ENCODE results near the gene CACNA1C. TPM values are rescaled to one million over a fixed set of nuclear protein-coding genes. Genes with fewer than 3 reads are reported as not detected.

Gene CACNA1C
- total and polyA plus RNA-seq, 10 of the 15 experiments (the other 5 are each of a cell fraction or from before 2014, with no cell fraction given) = under 0.01 to 0.15 (median 0.09) TPM; not detected in 5

DNA sequence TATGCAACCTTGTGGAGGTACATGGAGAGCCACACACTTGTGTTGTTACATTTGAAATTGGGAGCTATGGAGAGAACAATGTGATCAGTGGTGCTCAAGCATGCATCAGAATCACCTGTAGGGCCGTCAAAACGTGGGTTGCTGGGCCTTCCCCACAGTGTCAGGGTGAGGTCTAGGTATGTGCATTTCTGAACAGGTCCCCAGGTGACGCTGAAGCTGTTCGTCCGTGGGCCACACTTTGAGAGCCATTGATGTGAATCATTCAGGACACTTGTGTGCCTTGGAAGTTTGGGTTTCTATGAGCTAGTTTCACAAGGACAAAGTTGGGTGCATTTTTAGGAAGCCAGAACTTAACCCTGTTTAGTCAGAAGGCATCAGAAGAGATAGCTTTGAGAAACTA, 450.2 kb downstream of the CACNA1C start:
- DNase-seq (ENCODE audit: low read depth, low spot score) (no peak), ATAC-seq (no peak), FAIRE-seq (no peak)
- POLR2A ChIA-PET = no interaction called here
- 4% methylated on average over 5 of the region's 5 CpGs for WGBS (ENCODE audit: insufficient coverage, insufficient replicate concordance, low lambda C conversion rate, missing lambda C conversion rate)
- Histone ChIP-seq H3K36me3 (ENCODE audit: control insufficient read depth in 2 of 2, insufficient read depth in 2 of 2, low read length in 1 of 2) (no peaks in the 10 kb centered on the region), H2AFZ (ENCODE audit: control insufficient read depth, low read depth, low read length) (no peak overlapping the region), H3K79me2 (ENCODE audit: control insufficient read depth, insufficient read depth, low read length) (no peaks in the 10 kb centered on the region), H3K4me1 (ENCODE audit: control insufficient read depth, insufficient read depth, low read length) (no peaks in the 10 kb centered on the region; the same call in 1 of the 2 replicates), H3K4me2 (ENCODE audit: control insufficient read depth, insufficient read depth) (no peak overlapping the region), H3K27me3 (replicated peaks in 1 of 2; ENCODE audit: control insufficient read depth in 2 of 2, insufficient read depth in 2 of 2, low read length in 1 of 2) (peaks cover 2 to 3% of the 10 kb centered on the region in 2 experiments; a peak in 3 of 4 replicates), H3K9me3 (replicated peaks; ENCODE audit: control insufficient read depth, insufficient read depth, low read length) (no peaks in the 10 kb centered on the region), H3K9ac (ENCODE audit: control insufficient read depth, insufficient read depth, low read length) (no peak overlapping the region), H3K27ac (ENCODE audit: control insufficient read depth, insufficient read depth) (no peak overlapping the region), H4K20me1 (ENCODE audit: control insufficient read depth, insufficient read depth) (no peaks in the 10 kb centered on the region), H3K4me3 (no peak overlapping the region)
- SMC1A ChIA-PET (ENCODE audit: uncharacterized antibody, unreplicated experiment) = no interaction called here
- in situ Hi-C loops (cut with MboI) = no loop called here
- intact Hi-C loops (cut with micrococcal nuclease; ENCODE audit: unreplicated experiment) = no loop called here
- RAD21 ChIA-PET (ENCODE audit: unreplicated experiment) = no interaction called here
- BruUV-seq (replicated peaks) = no TSS peak
- CTCF ChIA-PET = no interaction called here
- TF ChIP-seq PAX5 (IDR thresholded peaks at IDR 0.05; ENCODE audit: borderline replicate concordance, low read depth, low read length) = no peak
- TF ChIP-seq ESRRA (IDR thresholded peaks at IDR 0.05; ENCODE audit: low read length) = no peak

GRCh38 chr12:2503762-2504161, 451.0 kb downstream of the CACNA1C start:
- POLR2A ChIA-PET = no interaction called here
- Histone ChIP-seq H3K36me3 (ENCODE audit: control insufficient read depth in 2 of 2, insufficient read depth in 2 of 2, low read length in 1 of 2) (no peaks in the 10 kb centered on the region), H2AFZ (ENCODE audit: control insufficient read depth, low read depth, low read length) (no peak overlapping the region), H3K4me3 (no peak overlapping the region), H3K4me2 (ENCODE audit: control insufficient read depth, insufficient read depth) (no peak overlapping the region), H3K27me3 (replicated peaks in 1 of 2; ENCODE audit: control insufficient read depth in 2 of 2, insufficient read depth in 2 of 2, low read length in 1 of 2) (peaks cover 2 to 3% of the 10 kb centered on the region in 2 experiments; a peak in 3 of 4 replicates), H4K20me1 (ENCODE audit: control insufficient read depth, insufficient read depth) (no peaks in the 10 kb centered on the region), H3K79me2 (ENCODE audit: control insufficient read depth, insufficient read depth, low read length) (no peaks in the 10 kb centered on the region), H3K4me1 (ENCODE audit: control insufficient read depth, insufficient read depth, low read length) (no peaks in the 10 kb centered on the region; the same call in 1 of the 2 replicates), H3K9me3 (replicated peaks; ENCODE audit: control insufficient read depth, insufficient read depth, low read length) (no peaks in the 10 kb centered on the region), H3K9ac (ENCODE audit: control insufficient read depth, insufficient read depth, low read length) (no peak overlapping the region), H3K27ac (ENCODE audit: control insufficient read depth, insufficient read depth) (no peak overlapping the region)
- RAD21 ChIA-PET (ENCODE audit: unreplicated experiment) = no interaction called here
- WGBS (ENCODE audit: insufficient coverage, insufficient replicate concordance, low lambda C conversion rate, missing lambda C conversion rate) = 27% methylated on average over 7 of the region's 7 CpGs
- SMC1A ChIA-PET (ENCODE audit: uncharacterized antibody, unreplicated experiment) = no interaction called here
- FAIRE-seq = no peak
- CTCF ChIA-PET = no interaction called here
- intact Hi-C loops (cut with micrococcal nuclease; ENCODE audit: unreplicated experiment) (no loop called here), in situ Hi-C loops (cut with MboI) (no loop called here)
- BruUV-seq (replicated peaks) = no TSS peak
- DNase-seq (ENCODE audit: low read depth, low spot score) = no peak
- ATAC-seq = no peak
- TF ChIP-seq NFYB (IDR thresholded peaks at IDR 0.05; ENCODE audit: insufficient read depth, low read depth, low read length) = no peak
- TF ChIP-seq PML (IDR thresholded peaks at IDR 0.05; ENCODE audit: low read length) = no peak
- no peak for TF ChIP-seq MEF2B (IDR thresholded peaks at IDR 0.05; ENCODE audit: partially characterized antibody, poor library complexity, severe bottlenecking)
- TF ChIP-seq, protein P1, sequence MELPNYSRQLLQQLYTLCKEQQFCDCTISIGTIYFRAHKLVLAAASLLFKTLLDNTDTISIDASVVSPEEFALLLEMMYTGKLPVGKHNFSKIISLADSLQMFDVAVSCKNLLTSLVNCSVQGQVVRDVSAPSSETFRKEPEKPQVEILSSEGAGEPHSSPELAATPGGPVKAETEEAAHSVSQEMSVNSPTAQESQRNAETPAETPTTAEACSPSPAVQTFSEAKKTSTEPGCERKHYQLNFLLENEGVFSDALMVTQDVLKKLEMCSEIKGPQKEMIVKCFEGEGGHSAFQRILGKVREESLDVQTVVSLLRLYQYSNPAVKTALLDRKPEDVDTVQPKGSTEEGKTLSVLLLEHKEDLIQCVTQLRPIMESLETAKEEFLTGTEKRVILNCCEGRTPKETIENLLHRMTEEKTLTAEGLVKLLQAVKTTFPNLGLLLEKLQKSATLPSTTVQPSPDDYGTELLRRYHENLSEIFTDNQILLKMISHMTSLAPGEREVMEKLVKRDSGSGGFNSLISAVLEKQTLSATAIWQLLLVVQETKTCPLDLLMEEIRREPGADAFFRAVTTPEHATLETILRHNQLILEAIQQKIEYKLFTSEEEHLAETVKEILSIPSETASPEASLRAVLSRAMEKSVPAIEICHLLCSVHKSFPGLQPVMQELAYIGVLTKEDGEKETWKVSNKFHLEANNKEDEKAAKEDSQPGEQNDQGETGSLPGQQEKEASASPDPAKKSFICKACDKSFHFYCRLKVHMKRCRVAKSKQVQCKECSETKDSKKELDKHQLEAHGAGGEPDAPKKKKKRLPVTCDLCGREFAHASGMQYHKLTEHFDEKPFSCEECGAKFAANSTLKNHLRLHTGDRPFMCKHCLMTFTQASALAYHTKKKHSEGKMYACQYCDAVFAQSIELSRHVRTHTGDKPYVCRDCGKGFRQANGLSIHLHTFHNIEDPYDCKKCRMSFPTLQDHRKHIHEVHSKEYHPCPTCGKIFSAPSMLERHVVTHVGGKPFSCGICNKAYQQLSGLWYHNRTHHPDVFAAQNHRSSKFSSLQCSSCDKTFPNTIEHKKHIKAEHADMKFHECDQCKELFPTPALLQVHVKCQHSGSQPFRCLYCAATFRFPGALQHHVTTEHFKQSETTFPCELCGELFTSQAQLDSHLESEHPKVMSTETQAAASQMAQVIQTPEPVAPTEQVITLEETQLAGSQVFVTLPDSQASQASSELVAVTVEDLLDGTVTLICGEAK (IDR thresholded peaks at IDR 0.05; ENCODE audit: borderline replicate concordance) = no peak
- TF ChIP-seq SIX5 (IDR thresholded peaks at IDR 0.05; ENCODE audit: low read depth, low read length, severe bottlenecking) = no peak
- no peak for TF ChIP-seq NFIC (IDR thresholded peaks at IDR 0.05; ENCODE audit: low read depth, low read length)
- TF ChIP-seq REST (IDR thresholded peaks at IDR 0.05; ENCODE audit: low read depth, low read length) = no peak
- TF ChIP-seq FOXK2 (IDR thresholded peaks at IDR 0.05) = no peak

Data from GM12878 (cell line).